Measurements from ENCODE around the gene CLMN.

GRCh38 chr14:95300002-95300696 is 19.6 kb downstream of the CLMN start:
- TF ChIP-seq POLR2A (IDR thresholded peaks at IDR 0.05; ENCODE audit: low read depth, low read length) = no peak
- no peak for TF ChIP-seq CTCF (IDR thresholded peaks at IDR 0.05 in 2 of 3, conservative IDR thresholded peaks at IDR 0.05 in 1 of 3; ENCODE audit: control insufficient read depth in 2 of 3, extremely low read depth in 1 of 3, insufficient read depth in 1 of 3, low read depth in 3 of 3, low read length in 3 of 3)
- no peak for TF ChIP-seq NFIC (IDR thresholded peaks at IDR 0.05; ENCODE audit: low read depth, low read length)
- TF ChIP-seq CBX3 (IDR thresholded peaks at IDR 0.05; ENCODE audit: borderline replicate concordance, low read depth) = no peak
- TF ChIP-seq TBL1XR1 (IDR thresholded peaks at IDR 0.05; ENCODE audit: low read depth, low read length) = no peak
- TF ChIP-seq EZH2 (IDR thresholded peaks at IDR 0.05; ENCODE audit: borderline replicate concordance, control insufficient read depth, low read depth, low read length) = no peak
- no peak for TF ChIP-seq ZNF274 (IDR thresholded peaks at IDR 0.05; ENCODE audit: insufficient read depth, insufficient read length)
- TF ChIP-seq CEBPB (IDR thresholded peaks at IDR 0.05; ENCODE audit: borderline replicate concordance in 1 of 2, low read depth in 2 of 2, low read length in 2 of 2) = no peak
- TF ChIP-seq BACH1 (IDR thresholded peaks at IDR 0.05; ENCODE audit: borderline replicate concordance) = no peak
- no peak for TF ChIP-seq ZZZ3 (IDR thresholded peaks at IDR 0.05; ENCODE audit: control insufficient read depth, insufficient read length, low read depth)
- TF ChIP-seq YY1 (IDR thresholded peaks at IDR 0.05; ENCODE audit: low read depth, low read length) = no peak
- no peak for TF ChIP-seq PRDM15 (CRISPR knock-in tag; IDR thresholded peaks at IDR 0.05)

All from GM12878 (cell line).